B cell (primary cell): ENCODE results near the gene RNGTT. TPM values are rescaled to one million over a fixed set of nuclear protein-coding genes. Genes with fewer than 3 reads are reported as not detected.

Experiments
- ATAC-seq: fragments of 200-7000 bp; cut with Tn5 transposase; one replicate; pipeline ENCODE4 v1.10.0; 2021; ENCODE audit warnings: low read depth, mild to moderate bottlenecking, moderate number of reproducible peaks, moderate library complexity
- CTCF ChIA-PET: fragments of 350-600 bp; sonication (Branson Sonifier 250); formaldehyde crosslinking; loops from one replicate; lab custom pipeline; 2021; ENCODE audit warnings: antibody characterized with exemption, inconsistent platforms; lab: Charles Lee
- POLR2A ChIA-PET: fragments of 350-600 bp; sonication (Branson Sonifier 250); formaldehyde crosslinking; loops from one replicate; lab custom pipeline; 2021; ENCODE audit warnings: antibody characterized with exemption; lab: Charles Lee
- DNase-seq: peaks from one replicate; pipeline ENCODE4 v3.0.0; 2013
- H2AFZ ChIP-seq: 2 replicates; pipeline ENCODE4 v1.6.1; 2012; ENCODE audit warnings: mild to moderate bottlenecking, low read depth, low read length; ENCODE audit not compliant: insufficient read depth, poor library complexity, severe bottlenecking
- H3K27ac ChIP-seq, 2 donors: 1 replicate in 1 of 2; 2 replicates in 1 of 2; pipeline ENCODE4 v1.5.1; 2012 to 2013; ENCODE audit warnings: low read length in 2 of 2, mild to moderate bottlenecking in 2 of 2, moderate library complexity in 1 of 2
- H3K27me3 ChIP-seq, 4 experiments: fragments of 200-600 bp in 1 of 4; sonication (generic) in 1 of 4; replicated peaks in 1 of 4; 1 replicate in 2 of 4; 2 replicates in 2 of 4; pipeline versions ENCODE4 v1.6.1 to v1.7.0; 2013 to 2016; ENCODE audit warnings: low read length in 3 of 4, mild to moderate bottlenecking in 2 of 4, mixed read lengths in 1 of 4, moderate library complexity in 1 of 4; ENCODE audit not compliant: insufficient read depth in 4 of 4, control insufficient read depth in 3 of 4; ENCODE audit errors: control extremely low read depth in 1 of 4
- H3K36me3 ChIP-seq, 2 experiments: replicated peaks in 1 of 2; 1 replicate in 1 of 2; 2 replicates in 1 of 2; pipeline versions ENCODE4 v1.6.1 to v1.7.1; 2013; ENCODE audit warnings: low read length in 1 of 2; ENCODE audit not compliant: insufficient read depth in 2 of 2, control insufficient read depth in 1 of 2; ENCODE audit errors: control extremely low read depth in 1 of 2, extremely low read depth in 1 of 2
- H3K4me1 ChIP-seq, 2 donors: fragments of 200-600 bp in 1 of 2; sonication (generic) in 1 of 2; 1 replicate in 1 of 2; 2 replicates in 1 of 2; pipeline versions ENCODE4 v1.5.1 to v1.6.1; 2013 to 2017; ENCODE audit warnings: low read length in 2 of 2; ENCODE audit not compliant: control insufficient read depth in 2 of 2, insufficient read depth in 2 of 2
- H3K4me2 ChIP-seq: replicated peaks from 2 replicates; pipeline ENCODE3; 2012; ENCODE audit warnings: mild to moderate bottlenecking, low read depth, low read length; ENCODE audit not compliant: poor library complexity, severe bottlenecking
- H3K4me3 ChIP-seq, 5 experiments: fragments of 200-600 bp in 1 of 5; sonication (generic) in 1 of 5; 1 replicate in 3 of 5; 2 replicates in 2 of 5; pipeline versions ENCODE4 v1.5.1 to v1.7.0; 2011 to 2016; ENCODE audit warnings: low read length in 4 of 5, mild to moderate bottlenecking in 4 of 5, low read depth in 2 of 5, control low read depth in 1 of 5, moderate library complexity in 1 of 5; ENCODE audit not compliant: insufficient read depth in 1 of 5; ENCODE audit errors: control extremely low read depth in 1 of 5, extremely low read depth in 1 of 5
- H3K79me2 ChIP-seq: fragments of 200-600 bp; sonication (generic); one replicate; pipeline ENCODE4 v1.6.0; 2016; ENCODE audit warnings: low read length; ENCODE audit not compliant: control insufficient read depth, insufficient read depth
- H3K9ac ChIP-seq: fragments of 200-600 bp; sonication (generic); 2 replicates; pipeline ENCODE4 v1.6.1; 2017; ENCODE audit warnings: mild to moderate bottlenecking, low read length, moderate library complexity
- H3K9me3 ChIP-seq, 3 donors: one replicate each; pipeline versions ENCODE4 v1.6.1 to v1.7.1; 2013; ENCODE audit warnings: low read length in 2 of 3; ENCODE audit not compliant: control insufficient read depth in 2 of 3, insufficient read depth in 1 of 3; ENCODE audit errors: control extremely low read depth in 1 of 3
- H4K20me1 ChIP-seq: 2 replicates; pipeline ENCODE4 v1.6.0; 2012; ENCODE audit warnings: mild to moderate bottlenecking, low read length; ENCODE audit not compliant: insufficient read depth, control insufficient read depth, poor library complexity, severe bottlenecking
- H3K27ac Mint-ChIP-seq: one replicate; pipeline ENCODE4 v1.8.0; 2021; ENCODE audit warnings: mixed read lengths
- H3K27me3 Mint-ChIP-seq: one replicate; pipeline ENCODE4 v1.8.0; 2021; ENCODE audit warnings: mixed read lengths
- H3K4me1 Mint-ChIP-seq: one replicate; pipeline ENCODE4 v1.8.0; 2021; ENCODE audit warnings: mixed read lengths
- H3K4me3 Mint-ChIP-seq: one replicate; pipeline ENCODE4 v1.8.0; 2021; ENCODE audit warnings: mixed read lengths
- H3K9me3 Mint-ChIP-seq: one replicate; pipeline ENCODE4 v1.8.0; 2022; ENCODE audit warnings: mixed read lengths; ENCODE audit not compliant: insufficient read depth
- CTCF ChIP-seq: fragments of 200-600 bp; IDR thresholded peaks from one replicate; pipeline ENCODE4 v1.8.0; 2022; ENCODE audit warnings: antibody characterized with exemption, mild to moderate bottlenecking
- EZH2 ChIP-seq: IDR thresholded peaks from 2 replicates; pipeline ENCODE4 v1.6.1; 2012; ENCODE audit warnings: borderline replicate concordance, low read depth, mild to moderate bottlenecking, moderate library complexity, low read length; ENCODE audit not compliant: insufficient read depth, poor library complexity, severe bottlenecking
- WGBS: methylation state at CpG from one replicate; pipeline ENCODE4 v1.1.5; 2013; ENCODE audit warnings: missing lambda C conversion rate; ENCODE audit not compliant: insufficient coverage; 5-methylcytosine and 5-hydroxymethylcytosine counted together
- intact Hi-C: fragments of 100-400 bp; cut with micrococcal nuclease; formaldehyde crosslinking; loops from one replicate; pipeline ENCODE4 v1.10.0; 2022
- polyA plus RNA-seq: library from polyadenylated mRNA; depleted of rRNA; stranded (reverse); fragments of >200 nt; gene quantifications from 2 replicates; pipeline ENCODE4 v1.2.3, GENCODE V29; 2012
- total RNA-seq, 2 donors: library from RNA; stranded (reverse); fragments of 120-200 nt in 1 of 2; gene quantifications; 1 replicate in 1 of 2; 2 replicates in 1 of 2; pipeline versions ENCODE4 v1.2.3 to v1.2.4, GENCODE V29; 2013 to 2022

Gene RNGTT
- total and polyA plus RNA-seq, 2 donors (not counting 1 experiment from before 2014, with no cell fraction given): 10.8 to 29.1 TPM

GRCh38 chr6:88704980-88705379 is 258.4 kb downstream of the RNGTT start:
- TF ChIP-seq EZH2: no peak
- TF ChIP-seq CTCF: no peak
- Mint-ChIP-seq H3K4me1 (peaks cover 17% of the 10 kb centered on the region), H3K27ac (no peak overlapping the region), H3K27me3 (no peaks in the 10 kb centered on the region), H3K9me3 (peaks cover 3% of the 10 kb centered on the region), H3K4me3 (no peak overlapping the region)
- POLR2A ChIA-PET: no interaction called here
- Histone ChIP-seq H3K27ac (no peak overlapping the region), H4K20me1 (no peaks in the 10 kb centered on the region), H3K79me2 (no peaks in the 10 kb centered on the region), H3K4me2 (no peak overlapping the region), H2AFZ (no peak overlapping the region), H3K9ac (no peak overlapping the region), H3K4me3 (no peak overlapping the region), H3K4me1 (peaks cover 0 to 8% of the 10 kb centered on the region in 2 donors), H3K36me3 (no peaks in the 10 kb centered on the region), H3K27me3 (no peaks in the 10 kb centered on the region), H3K9me3 (no peaks in the 10 kb centered on the region)
- intact Hi-C loops: no loop called here
- CTCF ChIA-PET: no interaction called here
- ATAC-seq (no peak), DNase-seq (no peak)
- no CpG with 5 or more reads among the region's 1 CpG for WGBS

- Histone ChIP-seq H3K79me2 (no peaks in the 10 kb centered on the region), H4K20me1 (no peaks in the 10 kb centered on the region), H3K27ac (no peak overlapping the region), H3K9me3 (no peaks in the 10 kb centered on the region), H3K4me1 (peaks cover 0 to 8% of the 10 kb centered on the region in 2 donors), H3K9ac (no peak overlapping the region), H3K4me2 (no peak overlapping the region), H2AFZ (no peak overlapping the region), H3K27me3 (no peaks in the 10 kb centered on the region), H3K4me3 (no peak overlapping the region), H3K36me3 (no peaks in the 10 kb centered on the region)
- no peak for DNase-seq
- Mint-ChIP-seq H3K9me3 (peaks cover 3% of the 10 kb centered on the region), H3K4me3 (no peak overlapping the region), H3K27ac (no peak overlapping the region), H3K27me3 (no peaks in the 10 kb centered on the region), H3K4me1 (peaks cover 21% of the 10 kb centered on the region)
- ATAC-seq: no peak
- ChIA-PET CTCF (interaction anchor here (0.6 kb wide), 1 partner anchor 26 kb away, joined by 4 read pairs; no protein-coding TSS in a partner anchor), POLR2A (no interaction called here)
- no peak for TF ChIP-seq CTCF
- TF ChIP-seq EZH2: no peak
- intact Hi-C loops: no loop called here
- WGBS: 80% methylated on average over 1 of the region's 4 CpGs
Observed at GRCh38 chr6:88702956-88703556, 260.4 kb downstream of the RNGTT start.
